ENCODE measurements around the gene BCAS1.
A peak's percentile ranks its signal among the peaks of the same experiment; 100 is the strongest.

The BCAS1 gene

GRCh38 chr20:53954723-53955658 lies 115.4 kb downstream of the BCAS1 start:
- H3K4me3 ChIP-seq (ENCODE audit: low read depth, low read length) = no peak overlapping the region
- DNase-seq (ENCODE audit: low read depth) = no peak

DNA sequence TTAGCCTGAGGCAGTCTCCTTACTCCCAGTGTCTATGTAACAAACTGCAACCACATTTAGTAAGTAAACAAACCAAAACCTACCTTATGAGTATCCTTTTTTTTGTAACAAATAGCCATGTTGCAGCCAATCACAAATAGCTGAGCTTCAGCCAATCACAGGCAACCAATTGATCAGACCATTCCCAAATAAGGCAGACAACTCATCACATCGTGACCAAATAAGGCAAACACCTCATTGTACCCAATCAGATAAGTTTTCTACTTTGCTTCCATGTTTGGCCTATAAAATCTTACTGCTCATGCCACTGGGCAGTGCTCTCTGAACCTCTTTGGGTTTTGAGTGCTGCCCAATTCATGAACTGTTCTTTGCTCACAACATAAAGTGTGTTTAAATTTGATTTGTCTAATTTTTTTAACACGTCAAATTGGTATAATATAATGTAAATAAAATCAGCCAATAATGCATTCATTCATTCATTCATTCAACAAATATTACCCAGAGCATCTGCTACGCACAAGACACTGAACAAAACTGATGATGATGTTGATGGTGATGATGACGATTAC lies 117.8 kb downstream of the BCAS1 start:
- no peak for DNase-seq (ENCODE audit: low read depth)
- no peak overlapping the region for H3K4me3 ChIP-seq (ENCODE audit: low read depth, low read length)

- H3K4me3 ChIP-seq (ENCODE audit: low read depth, low read length) = no peak overlapping the region
- no peak for DNase-seq (ENCODE audit: low read depth)
Measured at GRCh38 chr20:53950578-53950977, 119.8 kb downstream of the BCAS1 start.

DNA sequence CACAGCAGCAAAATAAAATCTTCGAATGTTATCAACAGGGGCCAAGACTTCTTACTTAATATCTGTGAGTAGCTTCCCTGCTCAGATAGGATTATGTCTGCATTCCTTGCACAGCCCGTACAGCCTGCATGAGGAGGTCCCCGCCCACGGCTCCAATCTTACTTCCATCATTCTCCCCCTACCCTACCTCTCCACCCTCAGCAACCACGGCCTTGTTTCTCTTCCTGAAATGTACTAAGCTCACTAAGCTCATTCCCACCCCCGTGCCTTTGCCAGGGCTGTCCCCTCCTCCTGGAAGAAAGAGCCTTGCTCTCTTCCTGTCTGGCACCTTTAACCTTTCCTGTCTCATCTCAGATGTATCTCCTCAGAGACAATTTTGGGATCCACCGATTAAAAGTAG lies 120.4 kb downstream of the BCAS1 start:
- peak; percentile 26 for DNase-seq (ENCODE audit: low read depth)
- no peak overlapping the region for H3K4me3 ChIP-seq (ENCODE audit: low read depth, low read length)

DNA sequence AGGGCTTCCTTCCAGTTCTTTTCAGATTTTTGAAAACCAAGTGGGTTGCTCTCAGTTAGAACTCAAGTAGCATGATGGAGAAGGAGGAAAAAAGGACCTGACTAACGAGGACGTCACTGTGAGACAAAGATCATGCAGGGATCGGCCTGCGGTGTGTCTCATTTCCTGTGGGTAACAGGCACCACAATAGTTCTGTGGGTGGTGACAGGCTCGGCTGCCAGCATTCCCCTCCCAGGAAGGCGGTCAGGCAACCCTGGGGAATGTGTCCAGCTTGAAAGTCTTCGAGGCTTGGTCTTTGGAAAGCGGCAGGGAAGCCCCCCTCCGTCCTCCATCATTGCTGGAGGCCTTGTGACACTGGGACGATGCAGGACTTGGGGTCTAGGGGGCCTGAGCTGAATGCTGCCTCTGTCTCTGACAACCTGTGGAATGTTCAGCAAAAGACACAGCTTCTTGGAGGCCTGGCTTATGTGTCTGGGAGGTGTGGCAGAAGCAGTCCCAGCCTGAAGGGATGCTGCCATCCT lies 121.0 kb downstream of the BCAS1 start:
- DNase-seq (ENCODE audit: low read depth) = peak; percentile 85
- H3K4me3 ChIP-seq (ENCODE audit: low read depth, low read length) = no peak overlapping the region

DNA sequence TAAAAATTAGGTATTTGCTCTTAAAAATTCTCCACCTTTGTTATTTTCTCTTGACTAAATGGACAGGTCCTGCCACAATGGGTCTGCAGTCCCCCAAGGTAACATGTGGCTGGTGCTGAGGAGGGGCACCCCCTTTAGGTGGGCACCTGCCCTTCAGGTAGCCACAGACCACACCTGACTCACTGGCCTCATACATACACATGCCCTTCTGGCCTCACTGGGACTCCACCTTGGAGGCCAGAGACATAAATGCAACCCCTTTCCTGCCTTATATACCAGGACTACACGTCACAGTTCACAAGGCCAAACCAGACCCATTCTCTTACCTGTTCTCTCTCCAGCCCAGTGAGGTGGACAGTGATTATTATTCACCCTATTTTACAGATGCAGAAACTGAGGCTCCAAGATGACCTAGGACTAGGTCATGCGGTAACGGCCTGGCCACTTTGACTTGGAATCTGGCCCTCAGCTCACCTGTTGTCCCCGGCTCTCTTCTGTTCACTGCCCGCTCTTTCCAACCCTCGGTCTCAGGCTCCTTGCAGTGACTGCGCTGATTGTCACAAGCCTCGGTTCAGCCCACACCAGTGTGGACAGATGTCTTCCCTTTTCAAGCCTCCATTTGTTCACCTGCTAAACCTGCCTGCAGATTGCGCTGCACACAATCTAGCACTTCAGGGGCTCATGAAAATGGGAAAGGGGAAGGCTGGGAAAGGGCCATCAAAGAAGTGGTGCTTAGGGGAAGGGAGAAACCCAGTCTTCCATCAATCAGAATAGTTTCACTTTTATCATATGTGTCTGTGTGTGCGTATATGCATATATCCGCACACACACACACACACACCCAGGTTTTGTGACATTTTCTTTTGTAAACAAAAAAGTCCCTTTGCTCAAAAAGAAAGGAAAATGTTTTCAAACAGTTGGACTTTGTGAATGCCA lies 121.7 kb downstream of the BCAS1 start:
- no peak for DNase-seq (ENCODE audit: low read depth)
- H3K4me3 ChIP-seq (ENCODE audit: low read depth, low read length) = no peak overlapping the region

DNA sequence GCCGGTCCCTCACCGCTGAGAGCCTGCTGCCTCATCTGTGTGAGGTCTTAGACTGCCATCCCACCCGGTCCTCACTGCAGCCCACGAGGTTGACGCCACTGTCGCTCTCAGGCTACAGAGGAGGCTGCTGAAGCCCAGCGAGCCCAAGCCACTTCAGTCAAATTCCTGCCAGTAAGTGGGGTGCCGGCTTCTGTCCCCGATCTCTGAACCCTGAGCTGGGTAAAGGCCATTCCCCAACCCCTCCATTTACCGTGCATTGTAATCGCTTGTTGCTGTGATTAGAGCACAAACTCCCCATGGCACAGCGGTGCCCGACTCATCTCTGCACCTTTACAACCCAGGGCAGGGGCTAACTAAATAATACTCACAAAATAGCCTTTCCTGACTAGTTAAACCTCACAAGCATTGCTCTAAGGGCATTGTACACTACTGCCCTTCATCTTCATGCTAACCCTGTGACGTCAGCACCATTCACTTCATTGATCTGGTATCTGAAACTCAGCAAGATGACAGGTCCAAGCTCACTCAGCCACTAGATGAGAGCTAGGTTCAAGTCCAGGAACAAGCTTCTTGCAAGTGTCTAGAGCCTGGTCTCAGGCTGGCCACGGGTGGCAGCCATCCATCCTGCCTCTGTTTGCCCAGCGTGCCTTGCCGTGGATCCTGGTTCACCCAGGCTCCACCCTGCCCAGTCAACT lies 122.7 kb downstream of the BCAS1 start:
- DNase-seq (ENCODE audit: low read depth) = no peak
- no peak overlapping the region for H3K4me3 ChIP-seq (ENCODE audit: low read depth, low read length)

- no peak for DNase-seq (ENCODE audit: low read depth)
- H3K4me3 ChIP-seq (ENCODE audit: low read depth, low read length) = no peak overlapping the region
Measured at GRCh38 chr20:53946106-53946505, 124.3 kb downstream of the BCAS1 start.

DNA sequence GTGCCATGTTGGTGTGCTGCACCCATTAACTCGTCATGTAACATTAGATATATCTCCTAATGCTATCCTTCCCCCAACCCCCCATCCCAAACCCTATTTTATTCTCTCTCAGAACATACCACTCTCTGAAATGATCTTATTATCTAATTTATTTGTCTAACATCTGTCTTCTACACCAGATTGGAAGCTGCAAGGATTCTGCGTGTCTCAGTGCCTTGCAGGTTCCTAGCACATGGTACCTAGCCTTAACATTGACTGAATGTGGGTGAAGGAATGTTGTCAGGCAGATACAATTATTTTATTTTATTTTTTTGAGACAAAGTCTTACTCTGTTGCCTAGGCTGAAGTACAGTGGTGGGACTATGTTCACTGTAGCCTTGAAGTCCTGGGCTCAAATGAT lies 124.9 kb downstream of the BCAS1 start:
- DNase-seq (ENCODE audit: low read depth) = no peak
- no peak overlapping the region for H3K4me3 ChIP-seq (ENCODE audit: low read depth, low read length)

- no peak for DNase-seq (ENCODE audit: low read depth)
- no peak overlapping the region for H3K4me3 ChIP-seq (ENCODE audit: low read depth, low read length)
Measured at GRCh38 chr20:53944796-53945195, 125.6 kb downstream of the BCAS1 start.

DNA sequence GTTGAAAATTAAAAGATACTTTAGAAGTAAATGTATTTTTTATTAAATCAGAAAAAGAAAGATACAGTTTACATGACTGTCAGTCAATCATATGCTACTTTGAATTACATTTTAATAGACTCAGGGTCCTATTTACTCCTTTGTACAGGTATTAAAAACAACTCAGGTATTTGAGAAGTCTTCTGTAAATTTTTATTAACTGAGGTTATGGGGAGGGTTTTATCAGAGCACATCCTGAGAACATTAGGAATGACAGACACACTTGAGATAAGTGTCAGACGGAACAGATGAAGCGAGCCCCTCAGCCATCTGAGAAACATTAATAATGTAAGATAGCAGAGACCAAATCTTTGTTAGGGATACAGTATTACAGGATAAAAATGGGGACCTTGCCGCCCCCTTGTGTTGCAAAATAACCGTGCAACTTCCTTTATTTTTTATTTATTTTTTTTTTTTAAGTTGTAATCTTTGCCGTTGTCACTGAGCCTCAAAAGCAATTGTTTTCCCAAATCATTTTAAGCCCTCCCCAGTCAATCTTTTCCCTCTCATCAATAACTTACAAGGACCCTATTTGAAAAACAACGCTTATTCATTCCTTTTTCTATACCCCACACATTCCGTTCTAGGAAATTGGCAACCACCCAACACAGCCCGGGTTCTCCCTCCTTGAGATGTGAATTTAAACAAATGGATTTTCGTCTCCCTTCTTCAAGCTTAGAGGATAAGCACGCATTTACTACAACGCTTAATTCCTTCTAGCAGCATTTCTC lies 126.7 kb downstream of the BCAS1 start:
- peak overlapping the region; percentile 21 for H3K4me3 ChIP-seq (ENCODE audit: low read depth, low read length)
- no peak for DNase-seq (ENCODE audit: low read depth)

- no peak overlapping the region for H3K4me3 ChIP-seq (ENCODE audit: low read depth, low read length)
- DNase-seq (ENCODE audit: low read depth) = no peak
Measured at GRCh38 chr20:53942973-53943372, 127.4 kb downstream of the BCAS1 start.

GRCh38 chr20:53942472-53942816 lies 128.0 kb downstream of the BCAS1 start:
- DNase-seq (ENCODE audit: low read depth) = no peak
- no peak overlapping the region for H3K4me3 ChIP-seq (ENCODE audit: low read depth, low read length)

DNA sequence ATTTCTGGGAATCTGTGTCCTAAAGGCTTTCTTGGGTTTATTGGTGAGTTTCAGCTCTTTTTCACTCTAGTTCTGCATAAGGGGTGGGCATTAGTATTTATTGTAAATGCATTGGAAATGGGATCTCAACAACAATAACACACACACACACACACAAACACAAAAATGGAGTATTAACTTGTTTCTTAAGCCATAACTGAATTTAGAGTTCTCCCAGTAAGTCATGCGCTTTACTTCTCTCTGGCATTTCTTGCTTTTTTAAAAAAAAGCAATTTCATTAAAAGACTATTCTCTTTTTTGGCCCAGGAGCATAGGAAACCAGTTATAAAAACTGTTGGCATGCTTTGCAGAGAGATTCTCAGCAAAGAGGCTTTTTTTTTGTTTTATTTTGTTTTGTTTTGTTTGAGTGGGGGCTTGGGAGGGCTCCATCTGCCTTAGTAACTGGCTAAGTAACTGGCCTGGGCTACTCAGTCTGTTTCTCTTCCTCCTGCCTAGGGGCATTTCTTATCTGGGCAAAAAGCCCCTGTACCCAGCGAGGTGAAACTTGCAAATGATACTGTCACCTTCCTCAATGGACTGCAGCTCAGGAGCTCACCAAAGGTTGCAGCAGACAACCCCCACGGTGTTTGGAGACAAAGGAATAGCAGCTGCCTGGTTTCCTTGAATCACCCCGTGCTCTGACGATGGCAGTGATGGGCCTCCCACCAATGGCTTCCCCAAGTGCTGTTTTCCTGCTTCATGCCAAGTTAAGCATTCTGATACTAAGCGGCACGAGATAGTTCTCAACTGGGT lies 128.5 kb downstream of the BCAS1 start:
- DNase-seq (ENCODE audit: low read depth) = no peak
- no peak overlapping the region for H3K4me3 ChIP-seq (ENCODE audit: low read depth, low read length)

DNA sequence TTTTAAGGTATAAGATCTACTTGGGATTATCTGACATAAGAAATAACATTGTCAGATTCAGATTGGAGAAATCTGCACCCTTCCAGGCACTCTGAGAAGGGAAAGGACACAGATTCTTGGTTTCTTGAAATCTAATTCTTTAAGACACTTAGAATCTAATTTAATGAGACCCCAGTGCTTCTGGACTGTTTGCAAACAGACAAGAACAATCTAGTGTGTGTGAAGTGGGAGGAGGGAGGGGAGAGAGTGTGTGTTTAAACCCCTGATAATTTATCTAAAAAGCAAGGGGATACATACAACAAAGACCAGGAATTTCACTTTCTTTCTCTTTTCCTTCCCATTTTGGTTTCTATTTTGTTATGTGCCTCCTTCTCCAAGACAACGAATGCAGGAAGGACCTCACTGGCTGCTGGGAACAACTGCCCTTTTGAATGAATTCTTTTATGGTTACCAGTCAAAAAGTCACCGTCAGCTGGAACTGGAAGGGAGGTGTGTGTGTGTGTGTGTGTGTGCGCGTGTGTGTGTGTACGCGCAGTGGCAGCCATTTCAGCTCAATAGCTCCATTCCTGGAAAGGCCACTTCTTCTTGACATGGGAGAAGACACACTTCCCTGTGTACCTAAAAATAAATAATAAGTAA lies 129.4 kb downstream of the BCAS1 start:
- H3K4me3 ChIP-seq (ENCODE audit: low read depth, low read length) = no peak overlapping the region
- no peak for DNase-seq (ENCODE audit: low read depth)

- DNase-seq (ENCODE audit: low read depth) = no peak
Measured at GRCh38 chr20:53940360-53940702, 130.1 kb downstream of the BCAS1 start.

GRCh38 chr20:53939572-53940359 lies 130.6 kb downstream of the BCAS1 start:
- H3K4me3 ChIP-seq (ENCODE audit: low read depth, low read length) = no peak overlapping the region
- DNase-seq (ENCODE audit: low read depth) = peak; percentile 81

More at GRCh38 chr20:53940360-53940702, 130.1 kb downstream of the BCAS1 start:
- H3K4me3 ChIP-seq (ENCODE audit: low read depth, low read length) = no peak overlapping the region
